ENCODE data around the gene PTRH1.

Gene PTRH1

DNA sequence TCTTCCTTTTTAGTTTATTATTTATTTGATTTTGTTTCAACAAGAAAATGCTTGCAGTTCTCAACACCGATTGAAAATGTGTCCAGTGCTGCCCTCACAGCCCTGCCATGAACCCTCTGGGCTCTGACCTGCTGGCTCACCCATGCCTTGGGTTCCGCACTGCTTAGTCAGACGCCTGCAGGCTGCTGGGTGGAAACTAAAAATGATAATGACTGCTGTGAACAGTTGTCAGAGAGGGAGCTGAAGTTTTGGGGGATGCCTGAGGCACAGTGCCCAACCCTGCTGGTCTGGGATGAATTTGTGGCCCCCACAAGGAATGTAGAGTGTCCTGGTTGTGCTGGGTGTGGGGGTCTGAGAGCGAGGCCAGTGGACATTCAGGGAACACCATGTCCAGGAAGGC is 30.9 kb downstream of the PTRH1 start:
- no peaks in the 10 kb centered on the region for H3K9me3 Mint-ChIP-seq
- H3K27me3 Mint-ChIP-seq (ENCODE audit: low read depth) = no peaks in the 10 kb centered on the region
- no peaks in the 10 kb centered on the region for H3K4me1 Mint-ChIP-seq (ENCODE audit: low read depth)
- peaks cover 4% of the 10 kb centered on the region for H3K36me3 Mint-ChIP-seq (ENCODE audit: low read depth)
- H3K4me3 Mint-ChIP-seq = no peak overlapping the region
- no peak overlapping the region for H3K27ac Mint-ChIP-seq

- no peak overlapping the region for H3K27ac Mint-ChIP-seq
- peaks cover 4% of the 10 kb centered on the region for H3K36me3 Mint-ChIP-seq (ENCODE audit: low read depth)
- H3K4me3 Mint-ChIP-seq = no peak overlapping the region
- no peaks in the 10 kb centered on the region for H3K4me1 Mint-ChIP-seq (ENCODE audit: low read depth)
- no peaks in the 10 kb centered on the region for H3K9me3 Mint-ChIP-seq
- H3K27me3 Mint-ChIP-seq (ENCODE audit: low read depth) = no peaks in the 10 kb centered on the region
Measured at GRCh38 chr9:127683723-127684122, 31.7 kb downstream of the PTRH1 start.

- Mint-ChIP-seq H3K27me3 (ENCODE audit: low read depth) (no peaks in the 10 kb centered on the region), H3K4me1 (ENCODE audit: low read depth) (no peaks in the 10 kb centered on the region), H3K27ac (no peak overlapping the region), H3K4me3 (no peak overlapping the region), H3K36me3 (ENCODE audit: low read depth) (peaks cover 4% of the 10 kb centered on the region), H3K9me3 (no peaks in the 10 kb centered on the region)
Measured at GRCh38 chr9:127682351-127683136, 32.9 kb downstream of the PTRH1 start.

GRCh38 chr9:127680846-127681245 is 34.6 kb downstream of the PTRH1 start:
- no peaks in the 10 kb centered on the region for H3K9me3 Mint-ChIP-seq
- H3K27ac Mint-ChIP-seq = no peak overlapping the region
- H3K4me3 Mint-ChIP-seq = no peak overlapping the region
- peaks cover 4% of the 10 kb centered on the region for H3K36me3 Mint-ChIP-seq (ENCODE audit: low read depth)
- no peaks in the 10 kb centered on the region for H3K27me3 Mint-ChIP-seq (ENCODE audit: low read depth)
- no peaks in the 10 kb centered on the region for H3K4me1 Mint-ChIP-seq (ENCODE audit: low read depth)

- H3K36me3 Mint-ChIP-seq (ENCODE audit: low read depth) = peaks cover 4% of the 10 kb centered on the region
- no peak overlapping the region for H3K4me3 Mint-ChIP-seq
- no peaks in the 10 kb centered on the region for H3K4me1 Mint-ChIP-seq (ENCODE audit: low read depth)
- no peaks in the 10 kb centered on the region for H3K9me3 Mint-ChIP-seq
- no peak overlapping the region for H3K27ac Mint-ChIP-seq
- H3K27me3 Mint-ChIP-seq (ENCODE audit: low read depth) = no peaks in the 10 kb centered on the region
Measured at GRCh38 chr9:127680226-127680625, 35.2 kb downstream of the PTRH1 start.

DNA sequence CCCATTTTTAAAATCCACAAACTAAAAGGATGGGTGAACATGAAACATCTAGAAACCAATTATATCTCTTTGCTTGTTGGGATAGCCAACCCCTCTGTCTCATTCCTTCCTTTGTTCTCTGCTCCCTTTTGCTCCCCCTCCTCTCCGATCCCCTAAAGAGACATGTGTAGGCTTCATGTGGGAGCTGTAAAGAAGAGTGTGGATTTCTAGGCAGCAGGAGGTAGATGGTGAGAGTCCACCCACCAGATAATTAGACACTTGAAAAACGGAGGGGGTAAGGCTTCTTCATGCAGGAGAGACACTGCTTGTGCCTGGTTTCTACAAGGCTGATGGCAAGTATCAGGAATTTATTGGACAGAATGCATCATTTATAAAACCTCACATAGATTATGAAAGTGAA is 36.0 kb downstream of the PTRH1 start:
- Mint-ChIP-seq H3K9me3 (no peaks in the 10 kb centered on the region), H3K27me3 (ENCODE audit: low read depth) (no peaks in the 10 kb centered on the region), H3K4me3 (no peak overlapping the region), H3K27ac (no peak overlapping the region), H3K4me1 (ENCODE audit: low read depth) (no peaks in the 10 kb centered on the region), H3K36me3 (ENCODE audit: low read depth) (peaks cover 4% of the 10 kb centered on the region)

- H3K36me3 Mint-ChIP-seq (ENCODE audit: low read depth) = peaks cover 2% of the 10 kb centered on the region
- H3K9me3 Mint-ChIP-seq = no peaks in the 10 kb centered on the region
- no peaks in the 10 kb centered on the region for H3K27me3 Mint-ChIP-seq (ENCODE audit: low read depth)
- no peaks in the 10 kb centered on the region for H3K4me1 Mint-ChIP-seq (ENCODE audit: low read depth)
- no peak overlapping the region for H3K27ac Mint-ChIP-seq
- H3K4me3 Mint-ChIP-seq = no peak overlapping the region
Measured at GRCh38 chr9:127676638-127677037, 38.8 kb downstream of the PTRH1 start.

DNA sequence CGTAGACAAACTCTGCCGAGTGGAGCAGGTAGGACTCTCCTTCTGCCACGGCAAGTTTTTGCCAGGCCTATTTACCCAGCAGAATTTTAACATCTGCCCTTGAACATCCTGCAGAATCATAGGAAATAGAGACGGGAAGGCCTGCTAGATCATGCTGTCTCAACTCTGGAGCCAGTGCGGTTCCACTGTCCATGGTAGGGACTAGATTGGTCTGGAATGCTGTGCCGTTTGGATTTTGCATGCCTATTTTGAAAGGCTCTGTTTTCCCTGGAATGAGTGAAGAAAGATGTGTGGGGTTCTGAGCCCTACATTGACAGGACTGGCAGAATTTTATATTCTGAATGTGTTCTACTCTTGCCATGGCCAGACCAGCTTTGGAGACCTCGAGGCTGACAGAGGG is 42.2 kb downstream of the PTRH1 start:
- Mint-ChIP-seq H3K27ac (no peak overlapping the region), H3K4me1 (ENCODE audit: low read depth) (no peaks in the 10 kb centered on the region), H3K27me3 (ENCODE audit: low read depth) (no peaks in the 10 kb centered on the region), H3K36me3 (ENCODE audit: low read depth) (peaks cover 3% of the 10 kb centered on the region), H3K9me3 (no peaks in the 10 kb centered on the region), H3K4me3 (no peak overlapping the region)

- Mint-ChIP-seq H3K4me1 (ENCODE audit: low read depth) (no peaks in the 10 kb centered on the region), H3K27me3 (ENCODE audit: low read depth) (no peaks in the 10 kb centered on the region), H3K36me3 (ENCODE audit: low read depth) (peaks cover 4% of the 10 kb centered on the region), H3K9me3 (no peaks in the 10 kb centered on the region), H3K4me3 (no peak overlapping the region), H3K27ac (no peak overlapping the region)
Measured at GRCh38 chr9:127667906-127668305, 47.6 kb downstream of the PTRH1 start.

DNA sequence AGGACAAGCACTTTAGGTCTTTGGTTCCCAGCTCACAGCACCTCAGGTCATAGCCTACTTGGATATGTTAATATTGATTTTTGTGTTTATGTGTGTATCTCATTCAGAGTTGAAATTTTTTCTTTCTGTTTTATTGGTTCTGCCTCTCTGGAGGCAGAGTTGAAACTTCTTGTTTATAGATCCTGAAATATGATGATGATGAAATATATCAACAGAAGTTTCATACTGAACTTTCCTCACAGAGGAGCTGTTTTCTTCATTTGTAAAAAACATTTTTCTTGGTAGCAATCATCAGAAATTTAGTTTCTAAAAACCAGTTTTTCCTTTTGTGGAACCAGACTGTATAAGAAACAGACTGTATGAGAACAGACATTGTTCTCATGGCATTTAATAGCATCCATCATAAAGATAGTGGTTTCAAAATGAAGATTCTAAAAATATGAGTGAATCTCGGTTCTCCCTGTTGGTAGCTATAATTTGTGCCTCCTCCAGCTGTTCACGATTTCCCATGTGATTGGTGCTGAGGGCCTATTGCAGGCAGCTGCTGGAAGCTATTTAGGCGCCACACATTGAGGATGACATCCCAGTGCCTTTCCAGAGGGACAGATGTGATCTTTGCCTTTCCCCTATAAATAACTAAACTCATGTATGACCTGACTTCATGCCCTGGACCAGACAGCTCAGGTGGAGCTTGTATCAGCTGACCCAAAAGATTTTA is 48.2 kb downstream of the PTRH1 start:
- no peaks in the 10 kb centered on the region for H3K27me3 Mint-ChIP-seq (ENCODE audit: low read depth)
- no peaks in the 10 kb centered on the region for H3K9me3 Mint-ChIP-seq
- H3K36me3 Mint-ChIP-seq (ENCODE audit: low read depth) = peaks cover 8% of the 10 kb centered on the region
- no peak overlapping the region for H3K27ac Mint-ChIP-seq
- H3K4me3 Mint-ChIP-seq = no peak overlapping the region
- H3K4me1 Mint-ChIP-seq (ENCODE audit: low read depth) = no peaks in the 10 kb centered on the region

- H3K27me3 Mint-ChIP-seq (ENCODE audit: low read depth) = no peaks in the 10 kb centered on the region
- H3K4me1 Mint-ChIP-seq (ENCODE audit: low read depth) = no peaks in the 10 kb centered on the region
- H3K4me3 Mint-ChIP-seq = no peak overlapping the region
- no peaks in the 10 kb centered on the region for H3K9me3 Mint-ChIP-seq
- peaks cover 5% of the 10 kb centered on the region for H3K36me3 Mint-ChIP-seq (ENCODE audit: low read depth)
- H3K27ac Mint-ChIP-seq = no peak overlapping the region
Measured at GRCh38 chr9:127664678-127665507, 50.6 kb downstream of the PTRH1 start.

- no peak overlapping the region for H3K27ac Mint-ChIP-seq
- H3K4me1 Mint-ChIP-seq (ENCODE audit: low read depth) = no peaks in the 10 kb centered on the region
- H3K4me3 Mint-ChIP-seq = no peak overlapping the region
- no peaks in the 10 kb centered on the region for H3K9me3 Mint-ChIP-seq
- H3K27me3 Mint-ChIP-seq (ENCODE audit: low read depth) = no peaks in the 10 kb centered on the region
- peaks cover 5% of the 10 kb centered on the region for H3K36me3 Mint-ChIP-seq (ENCODE audit: low read depth)
Measured at GRCh38 chr9:127664324-127664677, 51.2 kb downstream of the PTRH1 start.

All from T-helper 1 cell treated with Interleukin-12 subunit alpha and Interleukin-12 subunit beta and Interleukin-4 antibody, amounts not matched to agents 30 μg/mL and 1 μg/mL, for 36 hours (primary cell).